IPS-20b (cell line): ENCODE data around the gene KLK1.
"Not testable (repeated sequence)": the region's sequence is repeated elsewhere in the genome, so short reads cannot be mapped to it uniquely, and the experiment has no call there.

Experiments
- H3K27ac ChIP-seq: one replicate; pipeline ENCODE4 v1.5.1; 2013; ENCODE audit warnings: low read length
- H3K27me3 ChIP-seq: 2 replicates; pipeline ENCODE4 v1.6.1; 2013; ENCODE audit warnings: mild to moderate bottlenecking, low read length, inconsistent platforms; ENCODE audit not compliant: insufficient read depth
- H3K36me3 ChIP-seq: 2 replicates; pipeline ENCODE4 v1.6.1; 2013; ENCODE audit warnings: low read depth, mild to moderate bottlenecking, inconsistent platforms, low read length, moderate library complexity; ENCODE audit not compliant: insufficient read depth
- H3K4me1 ChIP-seq: 2 replicates; pipeline ENCODE4 v1.6.1; 2013; ENCODE audit warnings: mild to moderate bottlenecking, control low read depth, inconsistent platforms, low read length, moderate library complexity; ENCODE audit not compliant: insufficient read depth
- H3K4me3 ChIP-seq: 2 replicates; pipeline ENCODE4 v1.5.1; 2013; ENCODE audit warnings: mild to moderate bottlenecking, low read length, inconsistent platforms
- H3K9ac ChIP-seq: 2 replicates; pipeline ENCODE4 v1.6.1; 2013; ENCODE audit warnings: low read depth, mild to moderate bottlenecking, inconsistent platforms, low read length, moderate library complexity
- H3K9me3 ChIP-seq: 2 replicates; pipeline ENCODE4 v1.6.1; 2013; ENCODE audit warnings: mild to moderate bottlenecking, low read depth, low read length, inconsistent platforms; ENCODE audit not compliant: insufficient read depth

The KLK1 gene

DNA sequence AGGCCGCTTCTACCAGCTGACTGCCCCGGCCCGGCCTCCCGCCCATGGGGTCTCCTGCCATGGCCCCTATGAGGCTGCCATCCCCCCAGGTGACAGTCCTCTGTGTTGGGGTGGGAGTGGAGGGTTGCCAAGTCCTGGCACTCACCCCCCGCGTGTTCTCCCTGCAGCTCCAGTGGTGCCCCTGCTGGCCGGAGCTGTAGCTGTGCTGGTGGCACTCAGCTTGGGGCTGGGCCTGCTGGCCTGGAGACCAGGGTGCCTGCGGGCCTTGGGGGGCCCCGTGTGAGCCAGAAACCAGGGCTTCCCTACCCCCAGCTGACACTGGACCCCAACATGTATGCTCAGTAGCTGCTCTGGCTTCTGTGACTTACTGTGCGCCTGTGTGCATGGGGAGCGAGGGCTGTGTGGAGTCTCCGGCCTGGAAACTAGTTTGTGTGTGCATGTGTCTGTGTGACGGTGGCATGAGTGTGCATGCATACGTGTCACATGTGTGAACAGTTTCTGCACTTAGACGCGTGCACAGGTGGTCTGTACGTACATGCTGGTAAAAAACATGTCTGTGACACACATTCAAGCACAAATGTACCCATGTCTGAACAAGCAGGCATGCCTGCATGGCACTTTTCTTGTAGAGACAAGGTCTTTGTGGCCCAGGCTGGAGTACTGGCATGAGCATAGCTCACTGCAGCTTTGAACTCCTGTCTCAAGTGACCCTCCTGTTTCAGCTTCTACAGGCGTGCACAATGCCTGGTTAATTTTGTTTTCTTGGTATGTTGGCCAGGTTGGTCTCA, 28.5 kb downstream of the KLK1 start:
- H3K27ac ChIP-seq, result no peak overlapping the region
- H3K4me1 ChIP-seq, result no peaks in the 10 kb centered on the region
- H3K4me3 ChIP-seq, result no peak overlapping the region
- no peaks in the 10 kb centered on the region for H3K9me3 ChIP-seq
- H3K9ac ChIP-seq, result no peak overlapping the region
- no peaks in the 10 kb centered on the region for H3K27me3 ChIP-seq
- H3K36me3 ChIP-seq, result peaks cover 47% of the 10 kb centered on the region

DNA sequence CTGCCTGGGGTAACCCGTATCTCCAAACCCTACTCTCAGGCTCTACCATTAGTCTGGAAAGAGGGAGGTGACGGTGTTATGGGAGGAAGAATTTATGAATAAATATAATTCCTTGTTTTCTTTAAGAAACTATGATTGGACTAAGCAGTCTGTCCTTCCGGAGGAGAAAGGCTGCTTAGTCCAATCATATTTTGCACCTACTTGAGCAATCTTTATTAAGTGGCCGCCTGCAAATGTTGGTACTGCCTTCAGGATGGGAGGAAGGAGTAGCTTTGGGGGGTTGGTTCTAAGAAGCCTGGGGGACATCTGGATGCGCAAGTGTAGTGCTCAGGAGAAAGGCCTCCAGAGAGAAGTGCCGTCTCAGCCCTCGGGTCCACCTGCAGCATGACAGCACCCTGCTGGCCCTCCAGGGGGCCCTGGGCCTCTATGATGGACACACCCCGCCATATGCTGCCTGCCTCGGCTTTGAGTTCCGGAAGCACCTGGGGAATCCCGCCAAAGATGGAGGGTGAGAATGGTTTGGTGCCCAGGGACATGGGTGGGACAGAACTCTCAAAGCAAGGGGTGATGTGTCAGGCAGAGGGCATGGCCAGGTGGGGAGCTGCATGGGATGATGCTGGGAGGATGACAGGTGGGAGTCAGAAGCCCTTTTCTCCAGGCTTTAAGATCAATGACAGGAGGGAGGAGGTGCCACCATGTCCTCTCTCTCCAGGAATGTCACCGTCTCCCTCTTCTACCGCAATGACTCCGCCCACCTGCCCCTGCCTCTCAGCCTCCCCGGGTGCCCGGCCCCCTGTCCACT, 29.3 kb downstream of the KLK1 start:
- no peaks in the 10 kb centered on the region for H3K9me3 ChIP-seq
- peaks cover 39% of the 10 kb centered on the region for H3K36me3 ChIP-seq
- H3K27ac ChIP-seq, result no peak overlapping the region
- no peak overlapping the region for H3K4me3 ChIP-seq
- no peaks in the 10 kb centered on the region for H3K4me1 ChIP-seq
- no peak overlapping the region for H3K9ac ChIP-seq
- no peaks in the 10 kb centered on the region for H3K27me3 ChIP-seq

DNA sequence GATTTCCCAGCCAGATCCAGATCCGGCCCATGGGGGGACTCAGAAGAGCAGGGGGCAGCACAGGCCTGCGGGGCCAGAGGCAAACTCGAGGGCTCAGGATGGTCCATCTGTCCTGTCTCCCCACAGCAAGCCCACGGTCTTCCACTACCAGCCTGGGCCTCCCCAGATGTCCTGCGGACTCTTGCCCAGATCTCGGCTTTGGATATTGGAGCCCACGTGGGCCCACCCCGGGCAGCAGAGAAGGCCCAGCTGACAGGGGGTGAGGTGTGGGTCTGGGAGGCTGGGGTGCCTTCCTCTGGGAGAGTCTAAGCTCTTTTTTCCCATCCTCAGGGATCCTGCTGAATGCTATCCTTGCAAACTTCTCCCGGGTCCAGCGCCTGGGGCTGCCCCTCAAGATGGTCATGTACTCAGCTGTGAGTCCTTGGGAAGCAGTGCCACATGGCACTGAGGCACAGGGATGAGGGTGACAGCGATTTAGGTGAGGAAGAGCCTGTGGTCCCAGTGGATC, 30.0 kb downstream of the KLK1 start:
- Histone ChIP-seq H3K27me3 (no peaks in the 10 kb centered on the region), H3K36me3 (peaks cover 32% of the 10 kb centered on the region), H3K9ac (no peak overlapping the region), H3K4me3 (no peak overlapping the region), H3K4me1 (no peaks in the 10 kb centered on the region), H3K27ac (no peak overlapping the region), H3K9me3 (no peaks in the 10 kb centered on the region)

DNA sequence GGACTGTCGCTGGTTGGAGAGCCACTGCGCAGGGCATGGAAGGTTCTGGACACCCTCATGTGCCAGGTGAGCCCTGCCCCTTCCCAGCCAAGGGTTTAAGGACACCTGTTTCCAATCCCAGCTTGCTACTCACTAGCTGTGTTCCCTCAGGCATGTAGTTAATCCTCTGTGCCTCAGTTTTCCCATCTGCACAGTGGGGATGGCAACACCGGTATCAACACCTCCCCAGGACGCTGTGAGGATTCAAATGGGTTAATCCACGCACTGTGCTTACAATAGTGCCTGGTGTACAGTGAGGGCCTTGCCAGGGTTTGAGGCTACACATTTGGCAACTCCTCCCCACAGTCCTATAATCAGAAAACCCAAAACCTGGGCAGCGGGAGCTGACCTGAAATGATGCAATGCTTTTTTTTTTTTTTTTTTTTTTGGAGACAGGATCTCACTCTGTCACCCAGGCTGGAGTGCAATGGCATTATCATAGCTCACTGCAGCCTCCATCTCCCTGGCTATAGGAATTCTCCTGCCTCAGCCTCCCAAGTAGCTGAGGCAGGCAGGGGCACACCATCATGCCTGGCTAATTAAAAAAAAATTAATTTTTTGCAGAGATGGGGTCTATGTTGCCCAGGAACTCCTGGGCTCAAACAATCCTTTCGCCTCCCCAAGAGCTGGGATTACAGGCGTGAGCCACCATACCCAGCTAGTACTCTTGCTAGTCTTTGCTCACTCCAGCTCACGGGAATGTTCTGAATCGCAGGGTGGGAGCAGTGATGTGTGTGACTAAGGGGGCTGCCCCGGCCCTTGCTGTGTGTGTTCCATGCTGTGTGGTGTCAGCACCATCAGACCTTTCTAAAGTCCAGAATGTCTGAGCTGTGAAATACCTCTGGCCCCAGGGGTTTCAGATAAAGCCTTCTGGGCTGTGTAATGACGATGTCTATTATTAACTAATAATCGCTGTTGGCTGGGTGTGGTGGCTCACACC, 31.0 kb downstream of the KLK1 start:
- Histone ChIP-seq H3K4me1 (no peaks in the 10 kb centered on the region), H3K9me3 (no peaks in the 10 kb centered on the region), H3K4me3 (no peak overlapping the region), H3K27me3 (no peaks in the 10 kb centered on the region), H3K27ac (no peak overlapping the region), H3K36me3 (peaks cover 22% of the 10 kb centered on the region), H3K9ac (no peak overlapping the region)

DNA sequence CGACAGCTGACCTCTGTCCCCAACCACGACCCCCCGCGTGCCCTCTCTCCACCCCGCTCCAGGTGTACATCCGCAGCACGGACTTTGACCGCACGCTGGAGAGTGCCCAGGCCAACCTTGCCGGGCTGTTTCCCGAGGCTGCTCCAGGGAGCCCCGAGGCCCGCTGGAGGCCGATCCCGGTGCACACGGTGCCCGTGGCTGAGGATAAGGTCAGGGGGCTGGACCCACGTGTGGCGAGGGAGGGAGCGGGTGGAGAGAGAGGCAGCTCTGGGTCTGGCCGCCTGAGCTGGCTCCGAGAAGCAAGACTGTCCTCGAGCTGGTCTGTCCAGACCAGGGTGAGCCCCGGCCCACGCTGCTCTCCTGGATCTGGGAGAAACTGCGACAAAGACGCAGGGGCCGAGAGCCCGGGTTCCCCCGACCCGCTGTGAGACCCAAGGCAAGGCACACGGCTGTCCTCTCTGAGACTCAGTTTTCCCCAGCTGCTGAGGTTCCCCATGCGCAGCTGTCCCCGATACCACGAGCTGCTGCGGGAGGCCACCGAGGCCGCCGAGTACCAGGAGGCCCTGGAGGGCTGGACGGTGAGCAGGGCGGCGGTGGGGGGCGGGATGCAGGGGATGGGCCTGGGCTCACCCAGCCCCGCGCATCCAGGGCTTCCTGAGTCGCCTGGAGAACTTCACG, 31.9 kb downstream of the KLK1 start:
- Histone ChIP-seq H3K27me3 (no peaks in the 10 kb centered on the region), H3K4me1 (no peaks in the 10 kb centered on the region), H3K36me3 (peaks cover 14% of the 10 kb centered on the region; the same call in 1 of the 2 replicates), H3K4me3 (no peak overlapping the region), H3K9ac (no peak overlapping the region), H3K9me3 (no peaks in the 10 kb centered on the region), H3K27ac (no peak overlapping the region)

- H3K27ac ChIP-seq, result no peak overlapping the region
- H3K27me3 ChIP-seq, result no peaks in the 10 kb centered on the region
- H3K4me1 ChIP-seq, result no peaks in the 10 kb centered on the region
- H3K36me3 ChIP-seq, result peaks cover 6% of the 10 kb centered on the region; the same call in 1 of the 2 replicates
- H3K9me3 ChIP-seq, result no peaks in the 10 kb centered on the region
- H3K9ac ChIP-seq, result no peak overlapping the region
- H3K4me3 ChIP-seq, result no peak overlapping the region
These were observed 32.6 kb downstream of the KLK1 start for GRCh38 chr19:50790922-50791467.

GRCh38 chr19:50790396-50790795, 33.2 kb downstream of the KLK1 start, which contains the start of gene ACP4:
ACP4 (plus strand) TSS chr19:50790415; CDS start chr19:50790415, 0 bp downstream.
- H3K4me1 ChIP-seq, result no peaks in the 10 kb centered on the region

GRCh38 chr19:50785329-50785728, 38.3 kb downstream of the KLK1 start:
- no peak overlapping the region for H3K9ac ChIP-seq
- H3K9me3 ChIP-seq, result peaks cover 5% of the 10 kb centered on the region
- H3K27me3 ChIP-seq, result peaks cover 9% of the 10 kb centered on the region
- H3K36me3 ChIP-seq, result no peaks in the 10 kb centered on the region
- H3K27ac ChIP-seq, result no peak overlapping the region
- no peaks in the 10 kb centered on the region for H3K4me1 ChIP-seq
- no peak overlapping the region for H3K4me3 ChIP-seq

More at GRCh38 chr19:50790396-50790795, 33.2 kb downstream of the KLK1 start, which contains the start of gene ACP4:
- Histone ChIP-seq H3K9ac (no peak within 1 kb of the TSS), H3K36me3 (peaks cover under 1% of the 10 kb centered on the region; the same call in 1 of the 2 replicates), H3K4me3 (no peak within 1 kb of the TSS), H3K27ac (no peak within 1 kb of the TSS), H3K9me3 (no peaks in the 10 kb centered on the region), H3K27me3 (no peaks in the 10 kb centered on the region)

- H3K4me3 ChIP-seq, result no peak overlapping the region
- H3K36me3 ChIP-seq, result no peaks in the 10 kb centered on the region
- H3K27ac ChIP-seq, result no peak overlapping the region
- H3K4me1 ChIP-seq, result no peaks in the 10 kb centered on the region
- H3K27me3 ChIP-seq, result peaks cover 15% of the 10 kb centered on the region
- no peak overlapping the region for H3K9ac ChIP-seq
- H3K9me3 ChIP-seq, result peaks cover 8% of the 10 kb centered on the region
These were observed 38.9 kb downstream of the KLK1 start for GRCh38 chr19:50784710-50785109.

- Histone ChIP-seq H3K9me3 (peaks cover 17% of the 10 kb centered on the region), H3K27me3 (peaks cover 24% of the 10 kb centered on the region)
- H3K4me1 ChIP-seq, H3K4me3 ChIP-seq, H3K36me3 ChIP-seq, H3K9ac ChIP-seq, H3K27ac ChIP-seq: not testable (repeated sequence)
These were observed 39.8 kb downstream of the KLK1 start for GRCh38 chr19:50783848-50784152.
